ENCODE results near the gene TPCN2.

The TPCN2 gene

DNA sequence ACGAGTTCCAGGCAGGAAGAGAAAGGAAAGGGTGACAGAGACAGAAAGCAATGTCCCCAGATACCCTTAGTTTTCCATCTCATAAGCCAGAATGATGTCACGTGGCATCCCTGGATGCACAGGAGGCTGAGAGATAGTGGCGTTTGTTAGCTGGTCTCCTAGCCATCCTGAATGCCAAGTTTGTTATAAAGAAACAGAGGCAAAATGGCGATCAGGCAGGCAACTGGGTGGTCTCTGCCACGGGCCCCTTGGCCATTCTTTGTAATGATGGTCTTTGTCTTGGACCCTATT is 112.3 kb downstream of the TPCN2 start:
- TF ChIP-seq, protein P1, sequence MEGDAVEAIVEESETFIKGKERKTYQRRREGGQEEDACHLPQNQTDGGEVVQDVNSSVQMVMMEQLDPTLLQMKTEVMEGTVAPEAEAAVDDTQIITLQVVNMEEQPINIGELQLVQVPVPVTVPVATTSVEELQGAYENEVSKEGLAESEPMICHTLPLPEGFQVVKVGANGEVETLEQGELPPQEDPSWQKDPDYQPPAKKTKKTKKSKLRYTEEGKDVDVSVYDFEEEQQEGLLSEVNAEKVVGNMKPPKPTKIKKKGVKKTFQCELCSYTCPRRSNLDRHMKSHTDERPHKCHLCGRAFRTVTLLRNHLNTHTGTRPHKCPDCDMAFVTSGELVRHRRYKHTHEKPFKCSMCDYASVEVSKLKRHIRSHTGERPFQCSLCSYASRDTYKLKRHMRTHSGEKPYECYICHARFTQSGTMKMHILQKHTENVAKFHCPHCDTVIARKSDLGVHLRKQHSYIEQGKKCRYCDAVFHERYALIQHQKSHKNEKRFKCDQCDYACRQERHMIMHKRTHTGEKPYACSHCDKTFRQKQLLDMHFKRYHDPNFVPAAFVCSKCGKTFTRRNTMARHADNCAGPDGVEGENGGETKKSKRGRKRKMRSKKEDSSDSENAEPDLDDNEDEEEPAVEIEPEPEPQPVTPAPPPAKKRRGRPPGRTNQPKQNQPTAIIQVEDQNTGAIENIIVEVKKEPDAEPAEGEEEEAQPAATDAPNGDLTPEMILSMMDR (conservative IDR thresholded peaks at IDR 0.05; ENCODE audit: low read depth, low read length): no peak
- H3K36me3 ChIP-seq (ENCODE audit: insufficient read depth): no peaks in the 10 kb centered on the region
- H3K4me2 ChIP-seq: no peak overlapping the region
- H3K79me2 ChIP-seq (ENCODE audit: insufficient read depth, low read depth): no peaks in the 10 kb centered on the region
- no peaks in the 10 kb centered on the region for H4K20me1 ChIP-seq (ENCODE audit: insufficient read depth)
- H3K27me3 ChIP-seq (ENCODE audit: insufficient read depth, low read depth): peaks cover 2% of the 10 kb centered on the region; the same call in 1 of the 2 replicates
- no peak overlapping the region for H3K9ac ChIP-seq
- H3K4me3 ChIP-seq (IDR thresholded peaks at IDR 0.05; ENCODE audit: insufficient read depth, low read depth, low read length): no peak overlapping the region
- H3K4me1 ChIP-seq (ENCODE audit: low read depth, poor library complexity, severe bottlenecking): peaks cover 5% of the 10 kb centered on the region
- H2AFZ ChIP-seq (ENCODE audit: low read depth): no peak overlapping the region
- H3K27ac ChIP-seq: no peak overlapping the region

DNA sequence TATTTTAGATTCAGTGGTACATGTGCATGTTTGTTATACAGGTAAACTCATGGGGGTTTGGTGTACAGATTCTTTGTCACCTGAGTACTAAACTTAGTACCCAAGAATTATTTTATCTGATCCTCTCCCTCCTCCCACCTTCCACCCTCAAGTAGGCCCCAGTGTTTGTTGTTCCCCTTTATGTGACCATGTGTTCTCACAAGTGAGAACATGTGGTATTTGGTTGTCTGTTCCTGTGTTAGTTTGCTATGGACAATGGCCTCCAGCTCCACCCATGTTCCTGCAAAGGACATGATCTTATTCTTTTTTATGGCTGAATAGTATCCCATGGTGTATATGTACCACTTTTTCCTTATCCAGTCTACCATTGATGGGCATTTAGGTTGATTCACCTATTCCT is 113.8 kb downstream of the TPCN2 start:
- Histone ChIP-seq H3K27ac (no peak overlapping the region), H3K36me3 (ENCODE audit: insufficient read depth) (no peaks in the 10 kb centered on the region), H4K20me1 (ENCODE audit: insufficient read depth) (no peaks in the 10 kb centered on the region), H3K9ac (no peak overlapping the region), H3K4me2 (no peak overlapping the region), H2AFZ (ENCODE audit: low read depth) (no peak overlapping the region), H3K4me3 (IDR thresholded peaks at IDR 0.05; ENCODE audit: insufficient read depth, low read depth, low read length) (no peak overlapping the region), H3K79me2 (ENCODE audit: insufficient read depth, low read depth) (no peaks in the 10 kb centered on the region), H3K4me1 (ENCODE audit: low read depth, poor library complexity, severe bottlenecking) (peaks cover 20% of the 10 kb centered on the region), H3K27me3 (ENCODE audit: insufficient read depth, low read depth) (peaks cover under 1% of the 10 kb centered on the region)
- TF ChIP-seq, protein P1 (conservative IDR thresholded peaks at IDR 0.05; ENCODE audit: low read depth, low read length): no peak

DNA sequence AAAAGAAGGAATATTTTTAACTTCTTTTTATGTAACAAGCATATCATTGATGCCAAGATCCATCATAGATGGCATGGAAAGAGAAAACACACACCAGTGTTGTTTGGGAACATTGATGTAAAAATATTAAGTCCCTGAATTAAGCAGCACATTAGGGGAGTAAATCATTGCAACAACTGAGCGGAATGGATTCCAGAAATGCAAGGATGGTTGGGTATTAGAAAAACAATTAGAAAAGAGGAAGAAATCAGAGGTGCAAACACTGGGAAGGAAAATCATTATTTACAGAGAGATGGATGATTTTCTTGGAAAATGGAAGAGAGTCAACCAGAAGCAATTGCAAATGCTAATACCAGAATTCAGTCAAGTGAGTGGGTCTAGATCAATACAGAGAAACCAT is 115.1 kb downstream of the TPCN2 start:
- H2AFZ ChIP-seq (ENCODE audit: low read depth): no peak overlapping the region
- H3K27me3 ChIP-seq (ENCODE audit: insufficient read depth, low read depth): no peaks in the 10 kb centered on the region; the same call in 1 of the 2 replicates
- no peaks in the 10 kb centered on the region for H4K20me1 ChIP-seq (ENCODE audit: insufficient read depth)
- H3K36me3 ChIP-seq (ENCODE audit: insufficient read depth): no peaks in the 10 kb centered on the region
- no peaks in the 10 kb centered on the region for H3K79me2 ChIP-seq (ENCODE audit: insufficient read depth, low read depth)
- no peak overlapping the region for H3K4me3 ChIP-seq (IDR thresholded peaks at IDR 0.05; ENCODE audit: insufficient read depth, low read depth, low read length)
- H3K27ac ChIP-seq: no peak overlapping the region
- H3K4me2 ChIP-seq: no peak overlapping the region
- TF ChIP-seq, protein P1 (conservative IDR thresholded peaks at IDR 0.05; ENCODE audit: low read depth, low read length): no peak
- H3K4me1 ChIP-seq (ENCODE audit: low read depth, poor library complexity, severe bottlenecking): peaks cover 20% of the 10 kb centered on the region
- no peak overlapping the region for H3K9ac ChIP-seq

DNA sequence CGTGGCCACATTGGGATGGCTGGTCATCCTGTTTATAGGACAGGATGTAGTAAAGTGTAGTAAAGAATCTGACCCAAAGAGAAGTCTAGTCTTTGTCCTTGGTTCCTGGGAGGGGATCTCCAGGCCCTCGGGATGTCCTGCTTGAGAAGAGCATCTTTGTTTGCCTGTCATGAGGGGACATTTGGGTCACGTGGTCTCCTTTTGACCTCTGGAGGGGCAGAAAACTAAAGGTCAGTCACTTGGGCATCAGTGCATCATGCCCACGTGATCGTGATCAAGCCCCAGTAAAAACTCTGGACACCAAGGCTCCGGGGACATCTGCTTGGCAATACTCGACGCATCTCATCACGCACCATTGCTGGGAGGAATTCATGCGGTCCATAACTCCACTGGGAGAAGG is 116.1 kb downstream of the TPCN2 start:
- no peaks in the 10 kb centered on the region for H3K79me2 ChIP-seq (ENCODE audit: insufficient read depth, low read depth)
- H3K4me3 ChIP-seq (IDR thresholded peaks at IDR 0.05; ENCODE audit: insufficient read depth, low read depth, low read length): no peak overlapping the region
- H3K27me3 ChIP-seq (ENCODE audit: insufficient read depth, low read depth): no peaks in the 10 kb centered on the region; the same call in 1 of the 2 replicates
- peaks cover 20% of the 10 kb centered on the region for H3K4me1 ChIP-seq (ENCODE audit: low read depth, poor library complexity, severe bottlenecking)
- H3K4me2 ChIP-seq: no peak overlapping the region
- H3K27ac ChIP-seq: no peak overlapping the region
- H2AFZ ChIP-seq (ENCODE audit: low read depth): no peak overlapping the region
- no peak overlapping the region for H3K9ac ChIP-seq
- no peaks in the 10 kb centered on the region for H4K20me1 ChIP-seq (ENCODE audit: insufficient read depth)
- TF ChIP-seq, protein P1 (conservative IDR thresholded peaks at IDR 0.05; ENCODE audit: low read depth, low read length): no peak
- no peaks in the 10 kb centered on the region for H3K36me3 ChIP-seq (ENCODE audit: insufficient read depth)

Measured in KMS-11 (cell line).